Measurements from ENCODE around the gene EPS8L2. TPM values are rescaled to one million over a fixed set of nuclear protein-coding genes. Genes with fewer than 3 reads are reported as not detected.

The EPS8L2 gene
- total RNA-seq (ENCODE audit: low replicate concordance) = 47.9 and 49.2 TPM in 2 replicates

GRCh38 chr11:705646-706438 lies at the start of gene EPS8L2:
TSS of gene EPS8L2 (plus strand) at chr11:706231. CDS start at chr11:709408, 3,177 bp downstream.
- peak within 1 kb of the TSS; percentile 87 for H3K4me3 ChIP-seq (ENCODE audit: low read depth, low read length)
- DNase-seq (ENCODE audit: low read depth) = no peak
- no peak for TF ChIP-seq CTCF (IDR thresholded peaks at IDR 0.05; ENCODE audit: insufficient read depth, low read length)

DNA sequence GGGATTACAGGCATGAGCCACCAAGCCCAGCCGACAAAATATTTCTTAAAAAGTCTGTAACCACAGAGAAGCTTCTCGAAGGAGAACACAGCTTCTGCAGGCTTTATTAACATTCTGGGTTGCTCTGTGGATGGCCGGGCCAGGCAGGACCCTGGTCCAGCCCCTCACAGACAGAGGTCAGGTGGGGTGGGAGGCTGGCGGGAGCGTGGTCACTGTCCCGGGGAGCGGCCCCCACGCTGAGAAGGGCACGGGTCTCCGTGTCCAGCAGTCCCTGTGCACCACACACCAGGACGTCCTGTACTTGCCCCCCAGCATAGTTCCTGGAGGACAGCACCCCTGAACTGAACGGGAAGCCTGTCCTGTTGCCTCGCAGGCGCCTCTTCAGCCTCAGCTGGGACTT lies 49.6 kb upstream of the EPS8L2 start:
- no peak overlapping the region for H3K4me3 ChIP-seq (ENCODE audit: low read depth, low read length)
- DNase-seq (ENCODE audit: low read depth) = no peak
- TF ChIP-seq CTCF (IDR thresholded peaks at IDR 0.05; ENCODE audit: insufficient read depth, low read length) = no peak

- no peak for TF ChIP-seq CTCF (IDR thresholded peaks at IDR 0.05; ENCODE audit: insufficient read depth, low read length)
- no peak overlapping the region for H3K4me3 ChIP-seq (ENCODE audit: low read depth, low read length)
- DNase-seq (ENCODE audit: low read depth) = no peak
Observed at GRCh38 chr11:656866-657265, 49.2 kb upstream of the EPS8L2 start.

GRCh38 chr11:657691-658126 lies 48.3 kb upstream of the EPS8L2 start:
- no peak for TF ChIP-seq CTCF (IDR thresholded peaks at IDR 0.05; ENCODE audit: insufficient read depth, low read length)
- no peak for DNase-seq (ENCODE audit: low read depth)
- H3K4me3 ChIP-seq (ENCODE audit: low read depth, low read length) = no peak overlapping the region

DNA sequence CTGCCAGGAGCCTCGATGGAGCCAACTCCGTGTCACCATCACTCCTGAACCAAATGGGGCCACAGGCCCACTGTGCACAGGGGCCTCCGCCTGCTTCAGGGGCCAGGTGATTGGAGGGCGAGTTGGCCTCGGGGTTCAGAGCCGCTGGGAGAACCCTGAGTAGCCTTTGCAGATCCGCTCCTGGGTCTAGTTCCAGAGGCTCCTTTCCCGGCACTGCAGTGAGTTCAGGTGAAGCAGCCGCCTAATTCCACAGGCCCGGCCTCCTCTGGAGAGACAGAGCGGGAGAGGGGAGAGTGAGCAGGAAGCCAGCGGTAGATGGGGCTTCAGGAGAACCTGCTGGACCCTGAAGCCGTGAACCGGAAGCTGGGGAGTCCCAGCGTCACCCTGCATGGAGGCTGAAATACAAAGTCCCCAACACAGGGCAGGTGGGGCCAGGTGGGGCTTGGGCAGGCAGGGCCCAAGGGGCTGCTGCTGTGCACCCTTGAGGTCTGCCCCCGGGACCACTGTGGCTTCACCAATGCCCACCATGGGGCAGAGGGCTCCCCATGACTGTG lies 46.4 kb upstream of the EPS8L2 start:
- no peak overlapping the region for H3K4me3 ChIP-seq (ENCODE audit: low read depth, low read length)
- DNase-seq (ENCODE audit: low read depth) = no peak
- TF ChIP-seq CTCF (IDR thresholded peaks at IDR 0.05; ENCODE audit: insufficient read depth, low read length) = no peak

DNA sequence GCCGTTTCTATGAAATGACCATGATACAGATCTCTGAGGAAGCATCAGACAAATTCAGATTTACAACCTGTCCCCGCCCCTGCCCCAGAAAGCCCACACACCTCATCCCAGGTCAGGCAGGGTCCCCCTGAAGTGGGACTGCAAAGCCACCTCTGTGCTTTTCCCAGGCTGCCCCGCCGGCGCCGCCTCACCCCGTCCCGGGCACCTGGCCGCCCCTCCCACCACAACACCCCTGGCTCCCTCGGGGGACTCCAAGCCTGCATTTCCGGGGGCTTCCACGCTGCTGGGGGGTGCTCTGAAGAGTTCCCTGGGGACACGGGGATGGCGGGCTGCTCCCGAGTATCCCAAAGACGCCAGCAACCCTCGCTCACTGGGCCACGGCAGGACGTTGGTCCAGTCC lies 45.8 kb upstream of the EPS8L2 start:
- no peak overlapping the region for H3K4me3 ChIP-seq (ENCODE audit: low read depth, low read length)
- no peak for TF ChIP-seq CTCF (IDR thresholded peaks at IDR 0.05; ENCODE audit: insufficient read depth, low read length)
- DNase-seq (ENCODE audit: low read depth) = no peak

Measured in fibroblast of the aortic adventitia (primary cell).